ENCODE results near the gene GLT6D1.

The GLT6D1 gene

DNA sequence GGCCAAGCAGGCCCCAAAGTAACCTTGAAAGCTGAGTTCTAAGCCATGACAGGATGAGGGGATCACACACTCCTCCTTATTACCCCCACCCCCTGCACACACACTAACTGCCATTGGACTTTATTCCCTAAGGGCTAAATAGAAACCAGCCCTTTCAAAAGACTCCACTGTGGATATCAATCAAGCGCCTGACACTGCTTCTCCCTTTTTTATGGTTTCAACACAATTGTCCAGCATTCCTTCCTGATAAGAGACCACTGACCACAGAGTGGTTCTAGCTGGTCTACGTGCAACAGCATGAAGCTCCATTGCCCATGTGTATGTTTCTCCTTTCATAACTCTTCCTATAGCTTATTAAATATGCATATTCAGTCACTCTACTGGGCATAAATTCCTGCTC lies 43.1 kb downstream of the GLT6D1 start:
- no peaks in the 10 kb centered on the region for H3K36me3 ChIP-seq (ENCODE audit: control insufficient read depth in 2 of 2, insufficient read depth in 2 of 2, low read length in 2 of 2)

DNA sequence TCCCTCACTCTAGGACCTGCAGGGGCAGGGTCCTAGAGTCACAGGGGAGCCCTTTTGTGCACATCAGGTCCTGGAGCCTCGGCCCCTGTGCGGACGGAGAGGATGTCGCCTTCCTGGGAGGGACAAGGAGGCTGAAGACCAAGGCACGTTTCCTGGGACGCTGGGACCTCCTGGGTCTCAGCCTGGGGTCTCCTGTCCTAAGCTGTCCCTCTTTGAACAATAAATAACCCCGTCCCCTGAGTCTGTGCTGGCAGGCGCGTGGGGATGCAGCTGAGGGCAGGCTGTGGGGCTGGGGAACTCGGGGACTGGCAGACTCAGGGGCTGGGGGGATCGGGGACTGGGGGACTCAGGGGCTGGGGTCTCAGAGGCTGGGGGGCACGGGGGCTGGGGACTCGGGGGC lies 46.7 kb downstream of the GLT6D1 start:
- no peaks in the 10 kb centered on the region for H3K9me3 ChIP-seq (ENCODE audit: control insufficient read depth in 2 of 2, low read length in 2 of 2)
- peaks cover 0 to 4% of the 10 kb centered on the region in 2 donors for H3K27me3 ChIP-seq (ENCODE audit: control insufficient read depth in 2 of 2, insufficient read depth in 2 of 2, low read length in 2 of 2)
- no peak overlapping the region for H3K27ac ChIP-seq (ENCODE audit: low read depth in 2 of 2, low read length in 2 of 2)

More for the DNA sequence above, 43.1 kb downstream of the GLT6D1 start:
- Histone ChIP-seq H3K9me3 (ENCODE audit: control insufficient read depth in 2 of 2, low read length in 2 of 2) (no peaks in the 10 kb centered on the region), H3K4me1 (ENCODE audit: control insufficient read depth in 2 of 2, insufficient read depth in 2 of 2, low read length in 2 of 2) (no peaks in the 10 kb centered on the region), H3K9ac (ENCODE audit: low read depth in 1 of 2, low read length in 2 of 2) (no peak overlapping the region), H3K27ac (ENCODE audit: low read depth in 2 of 2, low read length in 2 of 2) (no peak overlapping the region), H3K4me3 (ENCODE audit: low read length in 2 of 2) (no peak overlapping the region), H3K27me3 (ENCODE audit: control insufficient read depth in 2 of 2, insufficient read depth in 2 of 2, low read length in 2 of 2) (peaks cover 0 to 4% of the 10 kb centered on the region in 2 donors)

DNA sequence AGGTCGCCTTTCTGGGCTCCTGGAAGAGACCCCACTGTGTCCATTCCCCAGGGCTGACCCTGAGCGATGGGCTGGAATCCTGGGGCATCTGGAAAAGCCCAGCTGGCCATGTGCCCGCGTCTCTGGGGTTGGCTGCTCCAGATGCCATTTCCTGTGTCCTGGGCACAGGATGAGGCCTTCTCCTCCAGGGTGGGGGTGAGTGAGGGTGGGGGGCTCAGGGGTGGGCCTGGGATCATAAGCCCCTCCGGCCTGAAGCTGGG lies 47.1 kb downstream of the GLT6D1 start:
- Histone ChIP-seq H3K9me3 (ENCODE audit: control insufficient read depth in 2 of 2, low read length in 2 of 2) (no peaks in the 10 kb centered on the region), H3K9ac (ENCODE audit: low read depth in 1 of 2, low read length in 2 of 2) (no peak overlapping the region)

More for the DNA sequence above, 46.7 kb downstream of the GLT6D1 start:
- no peak overlapping the region for H3K9ac ChIP-seq (ENCODE audit: low read depth in 1 of 2, low read length in 2 of 2)
- no peaks in the 10 kb centered on the region for H3K4me1 ChIP-seq (ENCODE audit: control insufficient read depth in 2 of 2, insufficient read depth in 2 of 2, low read length in 2 of 2)
- no peaks in the 10 kb centered on the region for H3K36me3 ChIP-seq (ENCODE audit: control insufficient read depth in 2 of 2, insufficient read depth in 2 of 2, low read length in 2 of 2)
- H3K4me3 ChIP-seq (ENCODE audit: low read length in 2 of 2), result no peak overlapping the region

GRCh38 chr9:135591506-135592330 lies 47.6 kb downstream of the GLT6D1 start:
- no peaks in the 10 kb centered on the region for H3K36me3 ChIP-seq (ENCODE audit: control insufficient read depth in 2 of 2, insufficient read depth in 2 of 2, low read length in 2 of 2)
- no peaks in the 10 kb centered on the region for H3K9me3 ChIP-seq (ENCODE audit: control insufficient read depth in 2 of 2, low read length in 2 of 2)
- no peak overlapping the region for H3K4me3 ChIP-seq (ENCODE audit: low read length in 2 of 2)
- H3K4me1 ChIP-seq (ENCODE audit: control insufficient read depth in 2 of 2, insufficient read depth in 2 of 2, low read length in 2 of 2), result no peaks in the 10 kb centered on the region
- peaks cover 0 to 1% of the 10 kb centered on the region in 2 donors for H3K27me3 ChIP-seq (ENCODE audit: control insufficient read depth in 2 of 2, insufficient read depth in 2 of 2, low read length in 2 of 2)
- H3K27ac ChIP-seq (ENCODE audit: low read depth in 2 of 2, low read length in 2 of 2), result no peak overlapping the region
- no peak overlapping the region for H3K9ac ChIP-seq (ENCODE audit: low read depth in 1 of 2, low read length in 2 of 2)

More for the DNA sequence above, 47.1 kb downstream of the GLT6D1 start:
- Histone ChIP-seq H3K27me3 (ENCODE audit: control insufficient read depth in 2 of 2, insufficient read depth in 2 of 2, low read length in 2 of 2) (peaks cover 0 to 4% of the 10 kb centered on the region in 2 donors), H3K36me3 (ENCODE audit: control insufficient read depth in 2 of 2, insufficient read depth in 2 of 2, low read length in 2 of 2) (no peaks in the 10 kb centered on the region), H3K27ac (ENCODE audit: low read depth in 2 of 2, low read length in 2 of 2) (no peak overlapping the region), H3K4me1 (ENCODE audit: control insufficient read depth in 2 of 2, insufficient read depth in 2 of 2, low read length in 2 of 2) (no peaks in the 10 kb centered on the region), H3K4me3 (ENCODE audit: low read length in 2 of 2) (no peak overlapping the region)

- H3K9ac ChIP-seq (ENCODE audit: low read depth in 1 of 2, low read length in 2 of 2), result no peak overlapping the region
- no peaks in the 10 kb centered on the region for H3K9me3 ChIP-seq (ENCODE audit: control insufficient read depth in 2 of 2, low read length in 2 of 2)
- H3K4me1 ChIP-seq (ENCODE audit: control insufficient read depth in 2 of 2, insufficient read depth in 2 of 2, low read length in 2 of 2), result no peaks in the 10 kb centered on the region
- H3K4me3 ChIP-seq (ENCODE audit: low read length in 2 of 2), result no peak overlapping the region
- no peak overlapping the region for H3K27ac ChIP-seq (ENCODE audit: low read depth in 2 of 2, low read length in 2 of 2)
- no peaks in the 10 kb centered on the region for H3K36me3 ChIP-seq (ENCODE audit: control insufficient read depth in 2 of 2, insufficient read depth in 2 of 2, low read length in 2 of 2)
- no peaks in the 10 kb centered on the region for H3K27me3 ChIP-seq (ENCODE audit: control insufficient read depth in 2 of 2, insufficient read depth in 2 of 2, low read length in 2 of 2)
Observed at GRCh38 chr9:135590486-135591079, 48.8 kb downstream of the GLT6D1 start.

DNA sequence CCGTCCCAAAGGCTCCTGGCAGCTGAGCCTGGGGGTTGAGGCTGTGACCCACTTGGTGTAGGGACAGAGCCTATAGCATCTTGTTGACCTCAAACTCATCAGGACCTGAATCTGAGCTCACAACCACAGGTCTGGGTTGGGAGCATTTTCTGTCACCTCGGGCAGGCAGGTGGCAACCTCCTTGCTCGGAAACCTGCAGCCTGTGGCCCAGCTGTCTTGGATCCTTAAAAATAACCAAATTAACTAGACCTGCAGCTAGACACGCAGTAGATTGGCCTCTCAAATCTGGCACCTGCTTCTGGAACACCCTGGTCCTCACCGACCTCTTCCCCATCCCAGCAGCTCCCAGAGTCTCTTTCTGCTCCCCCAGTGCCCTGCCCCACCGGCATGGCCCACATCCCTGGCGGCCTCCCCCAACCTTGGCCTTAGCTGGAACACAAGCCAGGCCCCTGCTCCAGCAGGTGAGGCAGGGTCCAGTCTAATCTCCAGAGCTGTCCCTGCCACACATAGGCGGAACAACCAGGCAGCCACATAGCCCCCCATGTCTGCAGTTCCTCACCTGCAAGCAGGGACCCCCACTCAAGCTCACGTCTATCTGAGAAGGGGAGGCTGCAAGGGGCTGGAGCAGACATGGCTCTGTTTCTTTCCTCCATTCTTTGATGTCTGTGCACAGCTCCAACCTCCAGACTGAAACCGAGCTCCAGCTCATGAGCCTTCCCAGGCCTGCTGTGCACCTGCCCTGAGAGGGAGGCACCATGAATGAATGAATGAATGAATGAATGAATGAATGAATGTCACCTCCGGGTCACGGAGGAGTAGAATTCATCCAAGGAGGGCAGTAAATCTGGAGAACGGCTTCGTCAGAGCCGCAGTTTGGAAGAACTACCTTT lies 49.5 kb downstream of the GLT6D1 start:
- no peak overlapping the region for H3K9ac ChIP-seq (ENCODE audit: low read depth in 1 of 2, low read length in 2 of 2)
- no peaks in the 10 kb centered on the region for H3K4me1 ChIP-seq (ENCODE audit: control insufficient read depth in 2 of 2, insufficient read depth in 2 of 2, low read length in 2 of 2)
- no peak overlapping the region for H3K4me3 ChIP-seq (ENCODE audit: low read length in 2 of 2)
- no peak overlapping the region for H3K27ac ChIP-seq (ENCODE audit: low read depth in 2 of 2, low read length in 2 of 2)
- H3K27me3 ChIP-seq (ENCODE audit: control insufficient read depth in 2 of 2, insufficient read depth in 2 of 2, low read length in 2 of 2), result no peaks in the 10 kb centered on the region
- no peaks in the 10 kb centered on the region for H3K9me3 ChIP-seq (ENCODE audit: control insufficient read depth in 2 of 2, low read length in 2 of 2)
- no peaks in the 10 kb centered on the region for H3K36me3 ChIP-seq (ENCODE audit: control insufficient read depth in 2 of 2, insufficient read depth in 2 of 2, low read length in 2 of 2)

GRCh38 chr9:135588886-135589595 lies 50.3 kb downstream of the GLT6D1 start:
- Histone ChIP-seq H3K4me3 (ENCODE audit: low read length in 2 of 2) (no peak overlapping the region), H3K27me3 (ENCODE audit: control insufficient read depth in 2 of 2, insufficient read depth in 2 of 2, low read length in 2 of 2) (no peaks in the 10 kb centered on the region), H3K27ac (ENCODE audit: low read depth in 2 of 2, low read length in 2 of 2) (no peak overlapping the region), H3K36me3 (ENCODE audit: control insufficient read depth in 2 of 2, insufficient read depth in 2 of 2, low read length in 2 of 2) (no peaks in the 10 kb centered on the region), H3K4me1 (ENCODE audit: control insufficient read depth in 2 of 2, insufficient read depth in 2 of 2, low read length in 2 of 2) (no peaks in the 10 kb centered on the region), H3K9me3 (ENCODE audit: control insufficient read depth in 2 of 2, low read length in 2 of 2) (no peaks in the 10 kb centered on the region), H3K9ac (ENCODE audit: low read depth in 1 of 2, low read length in 2 of 2) (no peak overlapping the region)

DNA sequence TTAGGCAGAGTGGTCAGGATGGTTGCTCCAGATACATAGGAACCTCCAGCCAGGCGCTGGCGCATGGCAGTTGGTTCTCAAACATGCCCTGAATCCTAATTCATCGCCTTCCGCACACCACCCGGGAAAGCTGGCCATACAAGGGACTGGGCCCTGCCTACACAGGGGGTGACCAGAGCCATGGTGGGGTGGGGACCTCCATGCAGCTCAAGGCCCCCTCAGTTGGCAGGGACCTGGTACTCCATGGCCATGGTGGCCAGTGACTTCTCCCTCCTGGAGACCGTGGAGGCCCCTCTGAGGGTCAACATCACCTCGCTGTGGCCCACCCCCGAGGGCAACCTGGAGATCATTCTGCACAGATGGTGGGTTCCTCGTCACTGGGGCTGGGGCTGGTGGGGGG lies 51.0 kb downstream of the GLT6D1 start:
- H3K36me3 ChIP-seq (ENCODE audit: control insufficient read depth in 2 of 2, insufficient read depth in 2 of 2, low read length in 2 of 2), result no peaks in the 10 kb centered on the region
- H3K27ac ChIP-seq (ENCODE audit: low read depth in 2 of 2, low read length in 2 of 2), result no peak overlapping the region
- no peaks in the 10 kb centered on the region for H3K27me3 ChIP-seq (ENCODE audit: control insufficient read depth in 2 of 2, insufficient read depth in 2 of 2, low read length in 2 of 2)
- no peak overlapping the region for H3K9ac ChIP-seq (ENCODE audit: low read depth in 1 of 2, low read length in 2 of 2)
- no peak overlapping the region for H3K4me3 ChIP-seq (ENCODE audit: low read length in 2 of 2)
- H3K4me1 ChIP-seq (ENCODE audit: control insufficient read depth in 2 of 2, insufficient read depth in 2 of 2, low read length in 2 of 2), result no peaks in the 10 kb centered on the region
- no peaks in the 10 kb centered on the region for H3K9me3 ChIP-seq (ENCODE audit: control insufficient read depth in 2 of 2, low read length in 2 of 2)

DNA sequence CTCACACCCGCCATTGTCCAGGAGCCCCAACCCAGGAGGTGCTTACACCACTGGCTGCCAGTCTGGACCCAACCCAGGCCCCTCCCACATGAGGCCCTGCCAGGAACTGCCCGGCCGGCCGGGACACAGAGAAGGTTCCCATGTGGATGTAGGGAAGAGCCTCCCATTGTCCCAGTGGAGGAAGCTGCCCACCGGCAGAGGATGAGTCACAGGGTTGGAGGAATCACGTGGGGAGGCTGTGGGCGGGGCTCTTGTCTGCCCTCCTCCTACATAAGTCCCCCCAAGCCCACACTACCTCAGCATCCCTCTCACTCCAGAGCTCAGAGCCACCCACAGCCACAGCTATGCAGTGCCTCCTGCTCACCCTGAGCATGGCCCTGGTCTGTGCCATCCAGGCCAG lies 51.7 kb downstream of the GLT6D1 start:
- Histone ChIP-seq H3K4me1 (ENCODE audit: control insufficient read depth in 2 of 2, insufficient read depth in 2 of 2, low read length in 2 of 2) (no peaks in the 10 kb centered on the region), H3K9me3 (ENCODE audit: control insufficient read depth in 2 of 2, low read length in 2 of 2) (no peaks in the 10 kb centered on the region), H3K36me3 (ENCODE audit: control insufficient read depth in 2 of 2, insufficient read depth in 2 of 2, low read length in 2 of 2) (no peaks in the 10 kb centered on the region), H3K4me3 (ENCODE audit: low read length in 2 of 2) (no peak overlapping the region), H3K9ac (ENCODE audit: low read depth in 1 of 2, low read length in 2 of 2) (no peak overlapping the region), H3K27ac (ENCODE audit: low read depth in 2 of 2, low read length in 2 of 2) (no peak overlapping the region), H3K27me3 (ENCODE audit: control insufficient read depth in 2 of 2, insufficient read depth in 2 of 2, low read length in 2 of 2) (no peaks in the 10 kb centered on the region)
